GM12892 (cell line): ENCODE results near the gene MYO16.
"Not testable (repeated sequence)": the region's sequence is repeated elsewhere in the genome, so short reads cannot be mapped to it uniquely, and the experiment has no call there.

Source experiments
- DNase-seq: peaks from one replicate; pipeline ENCODE4 v3.0.0; 2011; ENCODE audit not compliant: insufficient read length
- FAIRE-seq: peaks from 2 replicates; lab custom pipeline; 2011; peaks lifted over from hg19 to GRCh38; lab: Jason Lieb, UNC
- POLR2A ChIP-seq: IDR thresholded peaks from 2 replicates; pipeline ENCODE4 v1.6.1; 2011; ENCODE audit warnings: low read depth, low read length, control low read depth
- POLR2AphosphoS5 ChIP-seq: IDR thresholded peaks from 2 replicates; pipeline ENCODE4 v1.6.1; 2011; ENCODE audit warnings: low read depth, low read length, control low read depth
- TAF1 ChIP-seq: IDR thresholded peaks from 2 replicates; pipeline ENCODE4 v1.6.1; 2011; ENCODE audit warnings: low read depth, mild to moderate bottlenecking, control low read depth, low read length, borderline replicate concordance

MYO16 gene

DNA sequence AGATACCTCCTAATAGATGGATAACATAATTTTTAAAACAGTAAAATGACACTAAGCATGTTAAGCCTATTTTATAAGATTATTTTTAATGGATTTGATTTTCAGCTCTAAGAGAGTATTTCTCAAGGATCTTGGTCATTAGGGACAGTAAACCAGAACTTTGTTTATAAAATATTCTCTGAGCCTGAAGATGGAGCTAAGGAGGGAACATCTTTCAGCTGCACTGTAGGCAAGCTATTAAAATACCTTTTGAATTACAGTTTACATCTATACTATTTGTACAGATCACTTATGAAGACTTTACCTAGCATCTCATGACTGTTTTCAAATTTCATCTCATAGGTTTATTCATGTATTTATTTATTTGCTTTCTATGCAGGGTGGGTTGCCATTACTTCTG lies 345.3 kb downstream of the MYO16 start:
- no peak for TF ChIP-seq TAF1
- no peak for TF ChIP-seq POLR2AphosphoS5
- TF ChIP-seq POLR2A = no peak
- no peak for FAIRE-seq
- DNase-seq = no peak

- FAIRE-seq = no peak
- DNase-seq = no peak
- no peak for TF ChIP-seq POLR2AphosphoS5
- no peak for TF ChIP-seq TAF1
- no peak for TF ChIP-seq POLR2A
Observed at GRCh38 chr13:108980237-108980636, 350.8 kb downstream of the MYO16 start.

DNA sequence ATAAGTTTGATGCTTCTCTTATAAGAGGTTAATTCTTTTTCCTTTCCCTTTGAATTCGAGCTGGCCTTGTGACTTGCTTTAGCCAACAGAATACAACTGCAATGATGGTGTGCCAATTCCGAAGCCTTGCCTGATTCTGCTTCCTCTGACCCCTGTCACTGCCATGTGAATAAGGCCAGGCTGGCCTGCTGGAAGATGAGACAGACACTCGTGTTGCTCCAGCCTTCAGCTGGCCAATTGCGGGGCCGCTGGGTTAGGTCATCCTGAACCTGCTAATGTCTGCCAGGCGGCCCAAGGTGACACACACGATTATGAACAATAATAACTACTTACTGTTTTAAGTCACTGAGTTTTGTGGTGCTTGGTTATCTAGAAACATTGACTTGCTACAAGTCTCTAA lies 352.0 kb downstream of the MYO16 start:
- TF ChIP-seq POLR2A = no peak
- no peak for TF ChIP-seq POLR2AphosphoS5
- TF ChIP-seq TAF1 = no peak
- no peak for DNase-seq
- FAIRE-seq = no peak

DNA sequence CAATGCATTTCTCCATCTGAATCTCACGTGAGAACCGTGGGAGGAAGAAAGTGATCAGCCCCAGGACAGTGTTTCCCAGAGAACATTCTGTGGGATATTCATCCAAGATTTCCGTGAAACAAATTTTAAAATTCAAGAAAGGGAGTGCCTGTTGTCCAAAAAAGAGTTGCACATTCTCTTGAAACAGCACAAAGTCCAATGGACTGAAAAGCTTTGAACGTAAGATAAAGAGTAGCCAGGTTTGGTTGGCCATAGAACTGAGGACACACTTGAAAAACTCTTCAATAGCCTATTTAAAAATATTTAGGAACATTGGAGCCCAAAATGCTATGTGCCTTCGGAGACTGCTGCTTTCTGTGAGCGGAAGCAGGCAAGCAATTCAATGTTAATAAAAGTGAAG lies 353.9 kb downstream of the MYO16 start:
- DNase-seq (no peak), FAIRE-seq (no peak)
- no peak for TF ChIP-seq POLR2A
- TF ChIP-seq TAF1 = no peak
- TF ChIP-seq POLR2AphosphoS5 = no peak

DNA sequence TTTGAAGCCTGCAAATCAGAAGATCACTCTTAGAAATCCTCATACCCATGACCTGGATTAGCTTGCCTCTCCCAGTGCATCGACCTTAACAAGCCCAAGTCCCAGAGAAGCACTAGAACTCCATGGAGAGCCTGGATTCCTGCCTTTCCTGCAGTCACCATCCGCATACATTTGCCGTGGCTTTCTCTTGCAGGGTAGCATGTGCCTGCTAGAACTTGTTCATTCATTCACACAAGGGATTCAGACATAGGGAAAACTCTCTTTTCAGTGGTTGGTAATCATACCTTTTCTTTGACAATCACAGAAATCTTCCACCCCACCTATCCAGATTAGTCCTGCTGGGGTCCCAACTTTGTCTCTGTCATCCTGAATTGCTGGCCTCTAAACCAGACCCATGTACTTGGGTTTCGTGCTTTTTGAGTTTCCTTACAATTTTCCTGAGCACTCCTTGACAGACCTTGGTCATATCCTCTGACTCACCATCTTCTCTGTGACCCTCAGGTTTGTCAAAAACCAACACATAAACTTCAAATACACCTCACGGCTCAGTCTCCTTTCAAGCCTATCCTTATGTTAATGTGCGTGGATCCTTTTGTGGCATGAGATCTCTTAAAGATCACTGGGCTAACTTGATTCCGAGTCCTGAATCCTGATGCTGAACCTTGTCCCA lies 355.0 kb downstream of the MYO16 start:
- TF ChIP-seq POLR2AphosphoS5 (no peak), POLR2A (no peak), TAF1 (no peak)
- FAIRE-seq (no peak), DNase-seq (no peak)

DNA sequence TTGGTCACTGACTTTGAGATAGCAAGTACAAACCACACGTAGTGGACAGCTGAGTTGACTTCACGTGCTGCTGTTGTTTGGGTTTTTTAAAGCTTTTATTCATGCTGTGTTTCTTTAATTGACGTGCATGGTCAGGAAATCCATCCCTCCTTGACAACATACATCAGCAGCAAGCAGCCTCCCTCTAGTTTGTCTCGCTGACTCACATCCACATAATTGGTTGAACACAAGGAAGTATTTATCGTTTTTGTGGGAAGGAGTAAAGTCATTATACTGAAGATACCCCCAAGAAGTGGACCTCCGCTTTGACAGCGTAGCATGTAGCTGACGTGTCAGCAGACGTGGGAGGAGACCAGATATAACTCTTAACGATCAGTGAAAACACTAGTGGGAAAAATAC lies 355.8 kb downstream of the MYO16 start:
- FAIRE-seq = no peak
- DNase-seq = no peak
- TF ChIP-seq TAF1 = no peak
- no peak for TF ChIP-seq POLR2A
- TF ChIP-seq POLR2AphosphoS5 = no peak

DNA sequence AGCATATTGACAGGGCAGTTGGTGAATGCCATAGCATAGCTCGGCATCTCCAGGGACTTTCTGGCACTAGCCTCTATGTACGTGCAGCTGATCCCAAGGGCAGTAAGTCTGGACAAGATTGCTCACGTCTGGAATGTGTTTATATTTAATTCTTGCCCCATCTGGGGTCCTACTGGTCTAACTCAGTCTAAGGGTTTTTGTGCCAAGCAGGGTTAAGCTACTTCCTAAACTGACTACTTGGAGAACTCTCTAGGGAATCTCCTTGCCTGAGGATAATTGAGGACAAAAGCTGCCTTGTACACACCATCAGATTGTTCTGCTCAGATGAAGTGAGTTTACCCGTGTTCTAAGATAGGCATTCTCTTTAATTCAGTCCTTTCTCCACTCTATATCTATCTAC lies 358.1 kb downstream of the MYO16 start:
- TF ChIP-seq TAF1 (no peak), POLR2A (no peak), POLR2AphosphoS5 (no peak)
- no peak for DNase-seq
- FAIRE-seq = no peak

GRCh38 chr13:108987944-108988343 lies 358.5 kb downstream of the MYO16 start:
- no peak for DNase-seq
- no peak for FAIRE-seq
- TF ChIP-seq POLR2AphosphoS5 (no peak), TAF1 (no peak), POLR2A (no peak)

GRCh38 chr13:108991416-108991815 lies 362.0 kb downstream of the MYO16 start:
- not testable (repeated sequence) for FAIRE-seq, DNase-seq

GRCh38 chr13:108993346-108993745 lies 363.9 kb downstream of the MYO16 start:
- no peak for FAIRE-seq
- DNase-seq = no peak
- TF ChIP-seq TAF1 = no peak
- TF ChIP-seq POLR2AphosphoS5 = no peak
- TF ChIP-seq POLR2A = no peak

DNA sequence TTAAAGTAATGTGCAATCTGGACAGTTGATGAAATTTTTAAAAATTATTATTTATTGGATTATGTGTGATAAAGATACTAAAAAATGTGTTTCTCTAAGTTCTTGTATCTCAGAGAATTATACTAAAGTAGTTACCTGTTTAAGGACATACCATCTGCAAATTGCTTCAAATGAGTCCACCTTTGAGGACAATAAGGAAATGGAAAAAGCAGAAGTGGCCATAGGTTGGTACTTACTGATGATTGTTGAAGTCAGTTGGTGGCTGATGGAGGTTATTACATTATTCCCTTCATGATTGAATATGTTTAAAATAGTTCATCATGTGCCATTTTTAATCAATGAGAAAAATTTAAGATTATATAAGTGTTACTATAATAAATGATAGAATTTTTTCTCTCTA lies 367.0 kb downstream of the MYO16 start:
- TF ChIP-seq POLR2A = no peak
- no peak for TF ChIP-seq TAF1
- no peak for TF ChIP-seq POLR2AphosphoS5
- FAIRE-seq = no peak
- DNase-seq = no peak

DNA sequence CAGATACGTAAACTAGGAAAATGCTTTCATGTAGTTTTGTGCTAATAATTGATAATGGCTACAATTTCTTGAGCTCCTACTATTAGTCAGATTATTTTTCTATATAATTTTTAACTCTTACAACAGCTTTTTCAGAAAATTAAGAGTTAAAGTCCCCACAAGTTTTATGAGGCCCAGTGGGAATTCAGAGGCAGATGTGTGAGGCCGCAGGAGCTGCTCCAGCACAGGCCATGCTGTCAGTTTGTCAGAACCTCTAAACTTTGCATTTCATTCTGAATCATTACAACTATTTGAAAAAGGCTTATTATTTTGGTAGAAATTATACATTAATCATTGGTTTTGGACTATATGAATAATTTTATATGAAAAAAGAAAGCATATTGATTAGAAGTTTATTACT lies 370.8 kb downstream of the MYO16 start:
- FAIRE-seq = no peak
- TF ChIP-seq TAF1 = no peak
- no peak for TF ChIP-seq POLR2A
- TF ChIP-seq POLR2AphosphoS5 = no peak
- DNase-seq = no peak

DNA sequence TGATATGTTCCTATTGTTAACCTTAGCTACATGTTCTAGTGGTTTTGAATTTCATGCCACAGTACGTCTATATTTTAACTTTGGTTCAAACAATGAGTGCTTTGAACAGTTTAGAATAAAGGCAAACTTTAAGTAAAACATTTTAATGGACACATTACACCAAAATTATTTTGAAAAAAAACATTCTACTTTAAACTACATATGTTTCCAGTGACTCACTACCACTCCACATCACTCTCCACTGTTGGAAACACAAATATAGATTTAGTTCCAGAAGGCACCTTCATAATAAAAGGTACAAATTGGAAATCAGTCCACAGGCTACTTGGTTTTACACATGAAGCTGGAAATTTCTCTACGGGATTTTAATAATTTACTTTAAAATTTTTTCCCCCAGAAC lies 373.5 kb downstream of the MYO16 start:
- TF ChIP-seq POLR2AphosphoS5 (no peak), POLR2A (no peak), TAF1 (no peak)
- no peak for DNase-seq
- FAIRE-seq = no peak
